Measurements from ENCODE around the gene QPCT.

Gene QPCT

DNA sequence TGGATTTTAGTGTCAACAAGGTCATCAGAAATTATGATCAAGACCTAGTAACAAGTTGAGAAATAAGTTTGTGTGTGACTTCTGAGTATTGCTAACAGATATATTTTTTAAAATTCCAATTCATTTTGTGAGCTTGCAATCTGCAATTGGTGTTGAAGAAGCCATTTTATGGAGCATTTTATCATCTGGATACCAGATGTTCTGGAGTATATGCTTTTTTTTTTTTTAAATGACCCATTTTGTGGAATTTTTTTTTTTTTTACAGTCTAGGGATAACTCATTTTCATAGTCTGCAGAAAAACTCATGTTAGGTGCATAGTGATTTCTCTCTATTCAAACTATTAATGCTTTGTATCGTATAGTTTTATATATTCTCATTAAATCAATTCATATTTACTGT lies 12.6 kb downstream of the QPCT start:
- TF ChIP-seq, protein P1, sequence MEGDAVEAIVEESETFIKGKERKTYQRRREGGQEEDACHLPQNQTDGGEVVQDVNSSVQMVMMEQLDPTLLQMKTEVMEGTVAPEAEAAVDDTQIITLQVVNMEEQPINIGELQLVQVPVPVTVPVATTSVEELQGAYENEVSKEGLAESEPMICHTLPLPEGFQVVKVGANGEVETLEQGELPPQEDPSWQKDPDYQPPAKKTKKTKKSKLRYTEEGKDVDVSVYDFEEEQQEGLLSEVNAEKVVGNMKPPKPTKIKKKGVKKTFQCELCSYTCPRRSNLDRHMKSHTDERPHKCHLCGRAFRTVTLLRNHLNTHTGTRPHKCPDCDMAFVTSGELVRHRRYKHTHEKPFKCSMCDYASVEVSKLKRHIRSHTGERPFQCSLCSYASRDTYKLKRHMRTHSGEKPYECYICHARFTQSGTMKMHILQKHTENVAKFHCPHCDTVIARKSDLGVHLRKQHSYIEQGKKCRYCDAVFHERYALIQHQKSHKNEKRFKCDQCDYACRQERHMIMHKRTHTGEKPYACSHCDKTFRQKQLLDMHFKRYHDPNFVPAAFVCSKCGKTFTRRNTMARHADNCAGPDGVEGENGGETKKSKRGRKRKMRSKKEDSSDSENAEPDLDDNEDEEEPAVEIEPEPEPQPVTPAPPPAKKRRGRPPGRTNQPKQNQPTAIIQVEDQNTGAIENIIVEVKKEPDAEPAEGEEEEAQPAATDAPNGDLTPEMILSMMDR (IDR thresholded peaks at IDR 0.05; ENCODE audit: poor library complexity, severe bottlenecking) = no peak
- ATAC-seq (ENCODE audit: low read depth) = no peak
- H3K27ac ChIP-seq (ENCODE audit: poor library complexity, severe bottlenecking) = no peak overlapping the region
- H3K27me3 ChIP-seq (ENCODE audit: insufficient read depth, poor library complexity, severe bottlenecking) = no peaks in the 10 kb centered on the region
- DNase-seq (ENCODE audit: low spot score) = no peak
- no peak overlapping the region for H3K4me3 ChIP-seq (ENCODE audit: severe bottlenecking)
- no peaks in the 10 kb centered on the region for H3K36me3 ChIP-seq (ENCODE audit: low read depth)
- H3K4me1 ChIP-seq (ENCODE audit: insufficient read depth, poor library complexity, severe bottlenecking) = peaks cover 9% of the 10 kb centered on the region
- no peaks in the 10 kb centered on the region for H3K9me3 ChIP-seq (ENCODE audit: severe bottlenecking)

DNA sequence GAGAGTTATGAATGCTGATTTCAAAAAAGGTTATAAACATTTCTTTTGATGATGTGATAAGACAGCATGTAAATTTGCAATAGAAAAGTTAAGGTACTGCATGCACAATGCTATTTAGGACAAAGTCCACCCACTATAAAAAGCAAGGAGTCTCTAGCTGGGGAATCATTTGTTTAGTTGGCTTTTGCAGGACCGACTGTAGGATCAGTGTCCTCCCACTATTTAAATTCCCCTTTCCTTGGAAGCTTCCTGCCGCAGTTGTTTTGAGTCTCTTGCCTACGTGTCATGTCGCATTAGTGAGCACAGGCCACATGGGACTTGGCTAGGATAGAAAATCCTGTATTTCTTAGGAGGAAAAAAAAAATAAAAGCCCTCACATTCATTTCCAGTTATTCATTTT lies 13.1 kb downstream of the QPCT start:
- DNase-seq (ENCODE audit: low spot score) = no peak
- no peak overlapping the region for H3K27ac ChIP-seq (ENCODE audit: poor library complexity, severe bottlenecking)

DNA sequence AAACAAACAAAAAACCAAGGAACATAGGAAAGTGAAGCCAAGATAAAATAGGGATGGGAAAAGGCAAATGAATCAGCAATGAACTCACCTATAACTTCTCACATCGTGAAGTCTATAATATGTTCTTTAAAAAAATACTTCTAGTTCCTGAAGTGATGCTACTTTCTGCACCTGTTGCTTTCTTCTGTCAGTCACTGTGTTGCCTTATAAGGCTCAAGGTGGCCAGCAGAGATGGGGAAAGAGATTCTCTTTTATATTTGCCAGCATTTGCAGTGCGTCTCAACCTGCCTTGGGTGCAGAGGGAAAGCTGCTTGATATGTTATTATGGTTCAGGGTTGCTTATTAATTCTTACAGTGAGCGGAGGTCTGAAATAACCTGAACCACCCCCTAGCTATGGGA lies 14.0 kb downstream of the QPCT start:
- Histone ChIP-seq H3K4me3 (ENCODE audit: severe bottlenecking) (no peak overlapping the region), H3K9me3 (ENCODE audit: severe bottlenecking) (no peaks in the 10 kb centered on the region), H3K27ac (ENCODE audit: poor library complexity, severe bottlenecking) (no peak overlapping the region), H3K27me3 (ENCODE audit: insufficient read depth, poor library complexity, severe bottlenecking) (no peaks in the 10 kb centered on the region), H3K36me3 (ENCODE audit: low read depth) (no peaks in the 10 kb centered on the region), H3K4me1 (ENCODE audit: insufficient read depth, poor library complexity, severe bottlenecking) (peaks cover 9% of the 10 kb centered on the region)
- TF ChIP-seq, protein P1 (IDR thresholded peaks at IDR 0.05; ENCODE audit: poor library complexity, severe bottlenecking) = no peak
- no peak for DNase-seq (ENCODE audit: low spot score)
- no peak for ATAC-seq (ENCODE audit: low read depth)

More for the DNA sequence above, 13.1 kb downstream of the QPCT start:
- no peak for ATAC-seq (ENCODE audit: low read depth)
- Histone ChIP-seq H3K4me1 (ENCODE audit: insufficient read depth, poor library complexity, severe bottlenecking) (peaks cover 9% of the 10 kb centered on the region), H3K36me3 (ENCODE audit: low read depth) (no peaks in the 10 kb centered on the region), H3K27me3 (ENCODE audit: insufficient read depth, poor library complexity, severe bottlenecking) (no peaks in the 10 kb centered on the region), H3K9me3 (ENCODE audit: severe bottlenecking) (no peaks in the 10 kb centered on the region), H3K4me3 (ENCODE audit: severe bottlenecking) (no peak overlapping the region)
- TF ChIP-seq, protein P1 (IDR thresholded peaks at IDR 0.05; ENCODE audit: poor library complexity, severe bottlenecking) = no peak

DNA sequence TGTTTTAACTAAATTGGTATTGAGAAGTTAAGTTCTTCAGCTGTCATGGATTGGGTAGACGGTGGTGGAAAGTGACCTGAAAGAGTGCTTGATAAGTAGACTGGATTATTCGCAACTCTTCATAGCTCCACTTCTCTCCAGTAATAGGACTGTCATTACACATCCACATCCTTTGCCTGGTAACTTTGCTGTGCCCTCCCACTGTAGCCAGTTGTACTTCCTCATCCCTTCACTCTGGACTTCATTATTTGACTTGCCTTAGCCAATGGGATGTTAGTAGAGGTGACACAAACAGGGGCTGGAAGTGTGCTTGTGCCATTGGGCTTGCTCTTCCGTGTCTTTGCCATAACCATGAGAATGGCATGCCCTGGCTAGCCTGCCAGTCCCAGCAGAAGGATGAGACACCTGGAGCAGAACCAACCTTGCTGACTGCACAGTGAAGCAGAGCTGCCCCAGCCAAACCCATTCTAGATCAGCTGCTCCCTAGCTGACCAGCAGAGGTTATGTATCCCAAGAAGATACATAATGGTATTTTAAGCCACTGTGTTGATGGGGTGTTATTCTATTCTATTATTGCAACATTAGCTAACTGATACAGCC lies 16.9 kb downstream of the QPCT start:
- H3K27me3 ChIP-seq (ENCODE audit: insufficient read depth, poor library complexity, severe bottlenecking) = no peaks in the 10 kb centered on the region
- H3K27ac ChIP-seq (ENCODE audit: poor library complexity, severe bottlenecking) = no peak overlapping the region
- TF ChIP-seq, protein P1 (IDR thresholded peaks at IDR 0.05; ENCODE audit: poor library complexity, severe bottlenecking) = no peak
- H3K4me3 ChIP-seq (ENCODE audit: severe bottlenecking) = no peak overlapping the region
- ATAC-seq (ENCODE audit: low read depth) = peak; percentile 78
- H3K9me3 ChIP-seq (ENCODE audit: severe bottlenecking) = no peaks in the 10 kb centered on the region
- no peak for DNase-seq (ENCODE audit: low spot score)
- H3K36me3 ChIP-seq (ENCODE audit: low read depth) = no peaks in the 10 kb centered on the region
- H3K4me1 ChIP-seq (ENCODE audit: insufficient read depth, poor library complexity, severe bottlenecking) = peaks cover 9% of the 10 kb centered on the region

DNA sequence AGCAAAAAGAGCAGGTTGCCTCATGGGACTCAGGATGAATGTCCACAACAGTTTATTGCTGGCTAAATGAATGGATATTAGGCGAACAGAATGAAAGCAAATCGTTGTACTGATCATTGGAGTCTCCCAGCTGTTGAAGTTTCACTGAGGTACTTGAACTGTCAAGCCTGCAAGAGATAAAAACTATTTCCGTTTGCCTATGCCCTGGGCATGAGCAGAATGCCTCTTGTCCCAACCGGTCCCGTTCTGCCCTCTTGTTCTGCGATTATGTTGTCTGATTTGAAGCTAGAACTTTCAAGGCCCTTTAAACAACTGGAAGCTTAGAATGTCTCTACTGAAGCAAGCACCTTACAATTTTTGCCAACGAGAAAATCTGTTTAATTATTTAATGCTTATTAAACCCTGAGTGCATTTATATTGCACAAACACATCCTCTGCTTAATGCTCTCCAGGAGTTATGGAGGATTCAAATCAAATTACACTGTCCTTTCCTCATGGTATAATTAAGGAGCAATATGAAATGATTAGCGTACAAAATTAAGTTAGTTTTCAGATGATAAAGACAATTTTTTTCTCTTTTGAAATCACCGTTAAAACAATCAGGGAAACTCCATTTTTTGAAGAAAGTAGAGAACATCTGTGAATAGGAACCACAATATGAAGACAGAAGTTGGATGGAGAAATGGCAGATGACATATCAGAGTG lies 17.7 kb downstream of the QPCT start:
- no peak for ATAC-seq (ENCODE audit: low read depth)
- Histone ChIP-seq H3K9me3 (ENCODE audit: severe bottlenecking) (no peaks in the 10 kb centered on the region), H3K36me3 (ENCODE audit: low read depth) (no peaks in the 10 kb centered on the region), H3K4me1 (ENCODE audit: insufficient read depth, poor library complexity, severe bottlenecking) (peaks cover 9% of the 10 kb centered on the region), H3K27ac (ENCODE audit: poor library complexity, severe bottlenecking) (no peak overlapping the region), H3K27me3 (ENCODE audit: insufficient read depth, poor library complexity, severe bottlenecking) (no peaks in the 10 kb centered on the region), H3K4me3 (ENCODE audit: severe bottlenecking) (no peak overlapping the region)
- DNase-seq (ENCODE audit: low spot score) = no peak
- TF ChIP-seq, protein P1 (IDR thresholded peaks at IDR 0.05; ENCODE audit: poor library complexity, severe bottlenecking) = no peak

All from RWPE2 (cell line).